ENCODE results near the gene SLC25A5. TPM values are rescaled to one million over a fixed set of nuclear protein-coding genes. Genes with fewer than 3 reads are reported as not detected.

The SLC25A5 gene
- total and polyA plus RNA-seq, 4 donors, result 191 to 304 (median 207) TPM

GRCh38 chrX:119516157-119516702 is 48.0 kb downstream of the SLC25A5 start:
- peaks cover 0 to 6% (median 2%) of the 10 kb centered on the region in 4 donors for H3K4me1 ChIP-seq (ENCODE audit: control insufficient read depth in 4 of 4, insufficient read depth in 4 of 4, low read length in 3 of 4)
- peak; percentile 32 for DNase-seq (ENCODE audit: low spot score)
- H3K27ac ChIP-seq (ENCODE audit: low read depth in 1 of 2, low read length in 2 of 2), result no peak overlapping the region
- WGBS, result 35% methylated on average over 5 of the region's 5 CpGs
- no peaks in the 10 kb centered on the region for H3K27me3 ChIP-seq (ENCODE audit: control insufficient read depth in 4 of 4, insufficient read depth in 4 of 4, low read length in 3 of 4)
- no peak for TF ChIP-seq RXRA (IDR thresholded peaks at IDR 0.05)
- TF ChIP-seq, protein P1, sequence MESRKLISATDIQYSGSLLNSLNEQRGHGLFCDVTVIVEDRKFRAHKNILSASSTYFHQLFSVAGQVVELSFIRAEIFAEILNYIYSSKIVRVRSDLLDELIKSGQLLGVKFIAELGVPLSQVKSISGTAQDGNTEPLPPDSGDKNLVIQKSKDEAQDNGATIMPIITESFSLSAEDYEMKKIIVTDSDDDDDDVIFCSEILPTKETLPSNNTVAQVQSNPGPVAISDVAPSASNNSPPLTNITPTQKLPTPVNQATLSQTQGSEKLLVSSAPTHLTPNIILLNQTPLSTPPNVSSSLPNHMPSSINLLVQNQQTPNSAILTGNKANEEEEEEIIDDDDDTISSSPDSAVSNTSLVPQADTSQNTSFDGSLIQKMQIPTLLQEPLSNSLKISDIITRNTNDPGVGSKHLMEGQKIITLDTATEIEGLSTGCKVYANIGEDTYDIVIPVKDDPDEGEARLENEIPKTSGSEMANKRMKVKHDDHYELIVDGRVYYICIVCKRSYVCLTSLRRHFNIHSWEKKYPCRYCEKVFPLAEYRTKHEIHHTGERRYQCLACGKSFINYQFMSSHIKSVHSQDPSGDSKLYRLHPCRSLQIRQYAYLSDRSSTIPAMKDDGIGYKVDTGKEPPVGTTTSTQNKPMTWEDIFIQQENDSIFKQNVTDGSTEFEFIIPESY (IDR thresholded peaks at IDR 0.05), result no peak
- TF ChIP-seq JUND (IDR thresholded peaks at IDR 0.05), result no peak
- no peak for TF ChIP-seq FOXA1 (IDR thresholded peaks at IDR 0.05)
- no peak for TF ChIP-seq FOXA2 (IDR thresholded peaks at IDR 0.05)
- TF ChIP-seq YY1 (IDR thresholded peaks at IDR 0.05), result no peak
- TF ChIP-seq TAF1 (conservative IDR thresholded peaks at IDR 0.05), result no peak
- peak; percentile 88 to 92 for TF ChIP-seq RAD21 (IDR thresholded peaks at IDR 0.05)
- TF ChIP-seq HNF4A (conservative IDR thresholded peaks at IDR 0.05), result peak; percentile 33 to 60
- TF ChIP-seq, protein P2, sequence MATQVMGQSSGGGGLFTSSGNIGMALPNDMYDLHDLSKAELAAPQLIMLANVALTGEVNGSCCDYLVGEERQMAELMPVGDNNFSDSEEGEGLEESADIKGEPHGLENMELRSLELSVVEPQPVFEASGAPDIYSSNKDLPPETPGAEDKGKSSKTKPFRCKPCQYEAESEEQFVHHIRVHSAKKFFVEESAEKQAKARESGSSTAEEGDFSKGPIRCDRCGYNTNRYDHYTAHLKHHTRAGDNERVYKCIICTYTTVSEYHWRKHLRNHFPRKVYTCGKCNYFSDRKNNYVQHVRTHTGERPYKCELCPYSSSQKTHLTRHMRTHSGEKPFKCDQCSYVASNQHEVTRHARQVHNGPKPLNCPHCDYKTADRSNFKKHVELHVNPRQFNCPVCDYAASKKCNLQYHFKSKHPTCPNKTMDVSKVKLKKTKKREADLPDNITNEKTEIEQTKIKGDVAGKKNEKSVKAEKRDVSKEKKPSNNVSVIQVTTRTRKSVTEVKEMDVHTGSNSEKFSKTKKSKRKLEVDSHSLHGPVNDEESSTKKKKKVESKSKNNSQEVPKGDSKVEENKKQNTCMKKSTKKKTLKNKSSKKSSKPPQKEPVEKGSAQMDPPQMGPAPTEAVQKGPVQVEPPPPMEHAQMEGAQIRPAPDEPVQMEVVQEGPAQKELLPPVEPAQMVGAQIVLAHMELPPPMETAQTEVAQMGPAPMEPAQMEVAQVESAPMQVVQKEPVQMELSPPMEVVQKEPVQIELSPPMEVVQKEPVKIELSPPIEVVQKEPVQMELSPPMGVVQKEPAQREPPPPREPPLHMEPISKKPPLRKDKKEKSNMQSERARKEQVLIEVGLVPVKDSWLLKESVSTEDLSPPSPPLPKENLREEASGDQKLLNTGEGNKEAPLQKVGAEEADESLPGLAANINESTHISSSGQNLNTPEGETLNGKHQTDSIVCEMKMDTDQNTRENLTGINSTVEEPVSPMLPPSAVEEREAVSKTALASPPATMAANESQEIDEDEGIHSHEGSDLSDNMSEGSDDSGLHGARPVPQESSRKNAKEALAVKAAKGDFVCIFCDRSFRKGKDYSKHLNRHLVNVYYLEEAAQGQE (IDR thresholded peaks at IDR 0.05), result no peak
- TF ChIP-seq MAX (IDR thresholded peaks at IDR 0.05), result no peak
- peak; percentile 7 for TF ChIP-seq HNF4G (IDR thresholded peaks at IDR 0.05)
- no peak for TF ChIP-seq NR2F2 (IDR thresholded peaks at IDR 0.05)
- TF ChIP-seq, protein P3, sequence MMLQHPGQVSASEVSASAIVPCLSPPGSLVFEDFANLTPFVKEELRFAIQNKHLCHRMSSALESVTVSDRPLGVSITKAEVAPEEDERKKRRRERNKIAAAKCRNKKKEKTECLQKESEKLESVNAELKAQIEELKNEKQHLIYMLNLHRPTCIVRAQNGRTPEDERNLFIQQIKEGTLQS (IDR thresholded peaks at IDR 0.05), result no peak
- no peak for TF ChIP-seq SP1 (IDR thresholded peaks at IDR 0.05)
- no peak for TF ChIP-seq GABPA (IDR thresholded peaks at IDR 0.05 in 1 of 2, conservative IDR thresholded peaks at IDR 0.05 in 1 of 2)
- TF ChIP-seq EGR1 (IDR thresholded peaks at IDR 0.05; ENCODE audit: low read depth in 2 of 2), result no peak
- peak; percentile 83 for TF ChIP-seq CTCF (IDR thresholded peaks at IDR 0.05; ENCODE audit: low read depth, low read length, missing input control)
- H3K4me3 ChIP-seq (ENCODE audit: low read depth in 1 of 3, low read length in 3 of 3), result no peak overlapping the region
- H3K9ac ChIP-seq (ENCODE audit: low read depth in 1 of 2, low read length in 2 of 2), result no peak overlapping the region
- no peaks in the 10 kb centered on the region for H3K9me3 ChIP-seq (ENCODE audit: control insufficient read depth in 4 of 4, low read length in 3 of 4)
- H3K36me3 ChIP-seq (ENCODE audit: control insufficient read depth in 4 of 4, insufficient read depth in 3 of 4, low read depth in 1 of 4, low read length in 3 of 4), result no peaks in the 10 kb centered on the region
